Measurements from ENCODE around the gene CABP1. TPM values are rescaled to one million over a fixed set of nuclear protein-coding genes. Genes with fewer than 3 reads are reported as not detected.
"Not testable (repeated sequence)": the region's sequence is repeated elsewhere in the genome, so short reads cannot be mapped to it uniquely, and the experiment has no call there.

The CABP1 gene
- 2.3 TPM for total RNA-seq

DNA sequence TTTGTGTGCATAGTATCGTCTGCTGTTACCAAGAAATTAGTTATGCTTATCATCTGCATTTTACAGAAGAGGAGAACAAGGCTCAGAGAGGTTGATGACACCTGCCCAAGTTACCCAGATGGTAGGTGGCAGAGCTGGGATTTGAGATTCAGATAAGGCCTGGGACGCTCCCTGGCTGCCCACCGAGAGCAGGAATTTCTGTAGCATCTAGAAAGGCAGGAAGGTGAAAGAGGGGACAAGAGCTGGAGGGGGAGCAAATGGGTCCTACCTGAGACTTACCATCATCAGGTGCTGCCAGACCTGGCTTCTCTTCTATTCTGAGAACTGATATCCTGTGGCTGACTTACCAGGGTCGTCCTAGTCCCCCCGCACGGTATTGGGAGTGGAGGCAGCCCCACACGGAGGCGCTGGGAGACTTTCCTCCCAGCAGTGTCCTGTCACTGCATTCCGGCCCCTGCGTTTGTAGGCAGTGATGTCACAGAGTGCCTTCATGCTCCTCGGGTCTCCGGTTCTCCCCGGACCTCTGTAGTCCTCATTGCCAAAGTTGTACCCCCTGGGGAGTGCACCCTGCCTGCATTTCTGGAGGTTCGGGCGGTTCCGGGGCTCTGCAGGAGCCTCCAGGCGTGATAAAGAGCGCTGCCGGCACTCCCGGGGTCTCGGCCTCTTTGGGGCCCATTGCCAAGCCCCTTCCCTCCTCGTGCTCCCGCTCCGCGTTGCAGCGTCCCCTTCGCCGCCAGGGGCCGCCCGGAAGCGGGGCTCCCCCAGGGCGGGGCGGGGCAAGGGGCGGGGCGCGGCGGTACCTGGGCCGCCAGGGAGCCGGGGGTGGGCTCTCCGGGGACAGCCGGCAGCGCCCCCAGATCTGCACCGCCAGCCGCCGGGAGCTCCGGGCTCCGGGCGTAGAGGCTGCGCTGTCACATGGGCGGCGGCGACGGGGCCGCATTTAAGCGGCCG is at the start of gene CABP1:
Gene CABP1 (plus strand): TSS at position 856 of the 951 bp plus-strand sequence. CDS start 60 bp downstream, at position 916.
- DNase-seq (ENCODE audit: low spot score) = no peak
- intact Hi-C loops (cut with DNase I) = loop anchor here (10.0 kb wide), 1 partner anchor 55 kb away; the partner anchor contains the start of gene POP5
- ATAC-seq = no peak

- intact Hi-C loops (cut with DNase I) = no loop called here
- DNase-seq (ENCODE audit: low spot score) = no peak
- no peak for ATAC-seq
Observed at GRCh38 chr12:120590741-120591407, 49.6 kb upstream of the CABP1 start.

GRCh38 chr12:120592121-120593049 is 48.0 kb upstream of the CABP1 start:
- intact Hi-C loops (cut with DNase I) = no loop called here
- ATAC-seq (no peak), DNase-seq (ENCODE audit: low spot score) (no peak)

DNA sequence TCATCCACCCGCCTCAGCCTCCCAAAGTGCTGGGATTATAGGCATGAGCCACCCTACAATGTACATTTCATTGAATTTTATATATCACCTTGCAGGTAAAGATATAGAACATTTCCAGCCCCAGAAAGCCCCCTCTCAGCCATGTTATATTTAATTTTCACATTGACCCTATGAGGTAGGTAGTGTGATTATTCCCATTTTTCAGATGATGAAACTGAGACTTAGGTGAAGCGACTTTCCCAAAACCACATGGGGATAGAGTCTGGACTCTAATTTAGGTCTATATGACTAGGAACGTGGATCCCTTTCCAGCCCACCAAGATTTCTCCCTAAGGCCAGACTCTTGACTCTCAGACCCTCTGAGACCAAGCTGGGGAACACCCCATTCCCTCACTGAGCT is 43.5 kb upstream of the CABP1 start:
- no peak for DNase-seq (ENCODE audit: low spot score)
- ATAC-seq = no peak
- intact Hi-C loops (cut with DNase I) = no loop called here

- DNase-seq (ENCODE audit: low spot score) = no peak
- intact Hi-C loops (cut with DNase I) = no loop called here
- no peak for ATAC-seq
Observed at GRCh38 chr12:120597861-120598260, 42.6 kb upstream of the CABP1 start.

DNA sequence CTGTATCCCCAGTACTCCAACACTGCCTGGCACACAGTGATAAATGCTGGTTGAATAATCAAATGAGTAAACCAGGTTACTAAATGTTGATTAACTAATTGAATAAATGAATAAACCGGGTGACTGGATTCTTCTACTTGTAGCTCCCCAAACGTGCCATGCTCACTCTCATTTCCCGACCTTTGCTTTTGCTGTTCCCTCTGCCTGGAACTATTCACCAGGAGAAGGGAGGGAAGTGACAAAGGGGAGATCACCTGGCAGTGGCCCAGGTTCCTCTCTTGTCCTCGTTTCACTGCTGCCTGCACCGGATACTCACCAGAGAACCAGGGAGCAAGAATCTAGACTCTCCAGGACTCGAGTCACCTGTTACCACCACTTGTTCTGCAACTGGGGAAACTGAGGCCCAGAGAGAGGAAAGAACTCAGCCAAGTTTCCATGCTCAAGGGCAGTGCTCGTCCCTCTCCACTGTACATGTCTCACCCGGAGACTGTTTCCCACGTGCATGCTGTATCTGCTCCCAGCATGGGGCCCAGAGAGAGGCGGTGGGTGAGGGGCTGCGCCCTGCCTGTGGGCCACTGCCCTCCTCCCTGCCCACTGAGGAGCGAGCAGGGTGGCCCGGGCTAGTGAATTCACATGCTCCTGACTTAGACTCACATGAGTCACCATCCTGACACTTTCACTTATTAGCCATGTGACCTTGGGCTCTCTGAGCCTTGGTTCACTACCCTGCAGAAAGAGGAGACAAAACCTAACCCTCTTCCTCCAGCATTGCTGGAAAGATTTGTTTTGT is 41.6 kb upstream of the CABP1 start:
- ATAC-seq (no peak), DNase-seq (ENCODE audit: low spot score) (no peak)
- intact Hi-C loops (cut with DNase I) = no loop called here

DNA sequence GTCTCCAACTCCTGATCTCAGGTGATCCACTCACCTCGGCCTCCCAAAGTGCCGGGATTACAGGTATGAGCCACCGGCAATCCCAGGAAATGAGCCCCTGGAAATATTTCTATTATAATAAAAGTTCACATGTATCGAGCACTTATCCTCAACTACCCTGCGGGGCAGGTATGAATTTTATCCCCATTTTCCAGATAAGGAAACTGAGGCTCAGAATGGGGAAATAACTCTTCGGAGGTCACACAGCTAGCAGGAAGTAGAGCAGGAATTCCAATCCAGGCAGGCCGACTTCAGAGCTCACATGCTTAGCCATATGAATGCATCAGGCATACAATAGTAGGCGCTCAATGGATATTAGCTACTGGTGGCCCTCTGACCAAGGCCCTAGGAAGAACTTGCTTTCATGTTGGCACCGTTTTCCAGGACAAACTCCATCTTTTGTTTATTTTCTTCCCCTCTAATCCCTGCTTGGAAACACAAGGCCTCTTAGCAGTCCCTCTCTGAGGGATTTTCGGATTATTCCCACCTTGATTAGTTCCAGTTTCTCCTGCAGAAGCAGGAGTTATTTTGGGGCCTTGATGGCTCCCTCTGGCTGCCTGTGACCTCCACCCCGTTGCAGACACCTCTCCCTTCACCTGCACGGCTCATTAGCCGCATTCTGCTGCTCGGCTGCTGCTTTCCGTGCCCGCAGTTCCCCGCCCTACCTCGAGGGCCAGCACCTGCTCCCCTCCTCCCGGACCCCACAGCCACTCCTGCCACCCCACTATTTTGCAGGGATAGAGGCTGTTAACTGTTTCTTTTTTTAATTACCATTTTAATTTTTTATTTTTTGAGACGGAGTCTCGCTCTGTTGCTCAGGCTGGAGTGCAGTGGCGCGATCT is 40.5 kb upstream of the CABP1 start:
- intact Hi-C loops (cut with DNase I) = no loop called here
- ATAC-seq (no peak), DNase-seq (ENCODE audit: low spot score) (no peak)

GRCh38 chr12:120602416-120602815 is 38.0 kb upstream of the CABP1 start:
- DNase-seq (ENCODE audit: low spot score); ATAC-seq; intact Hi-C loops (cut with DNase I): not testable (repeated sequence)

GRCh38 chr12:120610560-120610959 is 29.9 kb upstream of the CABP1 start:
- DNase-seq (ENCODE audit: low spot score) (no peak), ATAC-seq (no peak)
- intact Hi-C loops (cut with DNase I) = no loop called here

DNA sequence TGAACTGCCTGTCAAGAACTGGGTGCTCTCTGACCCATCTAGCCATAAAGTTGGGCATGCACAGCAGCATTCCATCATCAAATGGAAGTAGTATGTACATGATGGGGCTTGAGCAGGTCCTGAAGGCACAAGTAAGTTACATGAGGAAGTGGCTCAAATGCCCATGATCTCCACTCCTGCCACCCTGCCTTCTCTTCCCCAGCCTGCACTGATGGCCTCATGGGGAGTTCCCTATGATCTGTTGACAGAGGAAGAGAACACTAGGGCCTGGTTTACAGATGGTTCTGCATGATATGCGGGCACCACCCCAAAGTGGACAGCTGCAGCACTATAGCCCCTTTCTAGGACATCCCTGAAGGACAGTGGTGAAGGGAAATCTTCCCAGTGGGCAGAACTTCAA is 28.9 kb upstream of the CABP1 start:
- ATAC-seq; intact Hi-C loops (cut with DNase I); DNase-seq (ENCODE audit: low spot score): not testable (repeated sequence)

- ATAC-seq = no peak
- no peak for DNase-seq (ENCODE audit: low spot score)
- intact Hi-C loops (cut with DNase I) = no loop called here
Observed at GRCh38 chr12:120614848-120615247, 25.6 kb upstream of the CABP1 start.

GRCh38 chr12:120617193-120617592 is 23.2 kb upstream of the CABP1 start:
- DNase-seq (ENCODE audit: low spot score); intact Hi-C loops (cut with DNase I); ATAC-seq: not testable (repeated sequence)

DNA sequence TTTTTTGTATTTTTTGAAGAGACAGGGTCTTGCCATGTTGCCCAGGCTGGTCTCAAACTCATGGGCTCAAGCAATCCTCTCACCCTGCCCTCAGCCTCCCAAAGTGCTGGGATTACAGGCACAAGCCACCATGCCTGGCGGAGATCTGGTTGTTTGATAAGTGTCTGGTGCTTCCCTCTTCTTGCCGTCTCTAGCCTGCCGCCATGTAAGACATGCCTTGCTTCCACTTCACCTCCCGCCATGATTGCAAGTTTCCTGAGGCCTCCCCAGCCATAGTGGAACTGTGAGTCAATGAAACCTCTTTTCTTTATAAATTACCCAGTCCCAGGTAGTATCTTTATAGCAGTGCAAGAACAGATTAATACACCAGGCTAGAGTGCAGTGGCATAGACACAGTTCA is 22.7 kb upstream of the CABP1 start:
- DNase-seq (ENCODE audit: low spot score); intact Hi-C loops (cut with DNase I); ATAC-seq: not testable (repeated sequence)

- DNase-seq (ENCODE audit: low spot score) (no peak), ATAC-seq (no peak)
- intact Hi-C loops (cut with DNase I) = no loop called here
Observed at GRCh38 chr12:120618954-120619615, 21.3 kb upstream of the CABP1 start.

GRCh38 chr12:120620624-120621023 is 19.8 kb upstream of the CABP1 start:
- DNase-seq (ENCODE audit: low spot score) (no peak), ATAC-seq (no peak)
- intact Hi-C loops (cut with DNase I) = no loop called here

GRCh38 chr12:120625557-120626419 is 14.6 kb upstream of the CABP1 start:
- ATAC-seq (no peak), DNase-seq (ENCODE audit: low spot score) (no peak)
- intact Hi-C loops (cut with DNase I) = no loop called here

Data from sciatic nerve (tissue), 2 donors.